ENCODE results near the gene PTPRK. TPM values are rescaled to one million over a fixed set of nuclear protein-coding genes. Genes with fewer than 3 reads are reported as not detected.

Gene PTPRK
- total and polyA plus RNA-seq, 4 donors: 12.1 to 61.2 (median 29.1) TPM

- WGBS: 91% methylated on average over 1 of the region's 1 CpG
- Histone ChIP-seq H3K9ac (ENCODE audit: low read depth in 1 of 2, low read length in 2 of 2) (no peak overlapping the region), H3K4me1 (ENCODE audit: control insufficient read depth in 4 of 4, insufficient read depth in 4 of 4, low read length in 3 of 4) (peaks cover 0 to 9% (median under 1%) of the 10 kb centered on the region in 4 donors), H3K4me3 (ENCODE audit: low read depth in 1 of 3, low read length in 3 of 3) (no peak overlapping the region), H3K27ac (ENCODE audit: low read depth in 1 of 2, low read length in 2 of 2) (no peak overlapping the region), H3K36me3 (ENCODE audit: control insufficient read depth in 4 of 4, insufficient read depth in 3 of 4, low read depth in 1 of 4, low read length in 3 of 4) (no peaks in the 10 kb centered on the region), H3K27me3 (ENCODE audit: control insufficient read depth in 4 of 4, insufficient read depth in 4 of 4, low read length in 3 of 4) (no peaks in the 10 kb centered on the region), H3K9me3 (ENCODE audit: control insufficient read depth in 4 of 4, low read length in 3 of 4) (no peaks in the 10 kb centered on the region)
- DNase-seq (ENCODE audit: low spot score): no peak
- no peak for TF ChIP-seq TAF1 (conservative IDR thresholded peaks at IDR 0.05)
- no peak for TF ChIP-seq HNF4A (conservative IDR thresholded peaks at IDR 0.05)
- TF ChIP-seq SP1 (IDR thresholded peaks at IDR 0.05): no peak
- TF ChIP-seq ATF3 (IDR thresholded peaks at IDR 0.05): no peak
- TF ChIP-seq CTCF (IDR thresholded peaks at IDR 0.05; ENCODE audit: low read depth, low read length, missing input control): no peak
- no peak for TF ChIP-seq MAX (IDR thresholded peaks at IDR 0.05)
- TF ChIP-seq EGR1 (IDR thresholded peaks at IDR 0.05; ENCODE audit: low read depth in 2 of 2): no peak
Observed at GRCh38 chr6:128099571-128100197, 420.7 kb downstream of the PTPRK start.

GRCh38 chr6:128098000-128098581, 422.3 kb downstream of the PTPRK start:
- Histone ChIP-seq H3K27ac (ENCODE audit: low read depth in 1 of 2, low read length in 2 of 2) (no peak overlapping the region), H3K9me3 (ENCODE audit: control insufficient read depth in 4 of 4, low read length in 3 of 4) (no peaks in the 10 kb centered on the region), H3K36me3 (ENCODE audit: control insufficient read depth in 4 of 4, insufficient read depth in 3 of 4, low read depth in 1 of 4, low read length in 3 of 4) (no peaks in the 10 kb centered on the region), H3K4me3 (ENCODE audit: low read depth in 1 of 3, low read length in 3 of 3) (no peak overlapping the region), H3K4me1 (ENCODE audit: control insufficient read depth in 4 of 4, insufficient read depth in 4 of 4, low read length in 3 of 4) (peaks cover 0 to 7% (median 0%) of the 10 kb centered on the region in 4 donors), H3K27me3 (ENCODE audit: control insufficient read depth in 4 of 4, insufficient read depth in 4 of 4, low read length in 3 of 4) (no peaks in the 10 kb centered on the region), H3K9ac (ENCODE audit: low read depth in 1 of 2, low read length in 2 of 2) (no peak overlapping the region)
- DNase-seq (ENCODE audit: low spot score): no peak
- TF ChIP-seq ZBTB33 (IDR thresholded peaks at IDR 0.05): no peak
- no peak for TF ChIP-seq HNF4G (IDR thresholded peaks at IDR 0.05)
- WGBS: 69% methylated on average over 2 of the region's 2 CpGs

GRCh38 chr6:128097009-128097408, 423.4 kb downstream of the PTPRK start:
- no peaks in the 10 kb centered on the region for H3K36me3 ChIP-seq (ENCODE audit: control insufficient read depth in 4 of 4, insufficient read depth in 3 of 4, low read depth in 1 of 4, low read length in 3 of 4)
- no peak overlapping the region for H3K27ac ChIP-seq (ENCODE audit: low read depth in 1 of 2, low read length in 2 of 2)
- H3K9me3 ChIP-seq (ENCODE audit: control insufficient read depth in 4 of 4, low read length in 3 of 4): no peaks in the 10 kb centered on the region
- peaks cover 0 to 7% (median 0%) of the 10 kb centered on the region in 4 donors for H3K4me1 ChIP-seq (ENCODE audit: control insufficient read depth in 4 of 4, insufficient read depth in 4 of 4, low read length in 3 of 4)
- no peak overlapping the region for H3K4me3 ChIP-seq (ENCODE audit: low read depth in 1 of 3, low read length in 3 of 3)
- WGBS: 55% methylated on average over 3 of the region's 3 CpGs
- TF ChIP-seq RXRA (IDR thresholded peaks at IDR 0.05) (no peak), JUND (IDR thresholded peaks at IDR 0.05) (no peak), YY1 (IDR thresholded peaks at IDR 0.05) (no peak), ZBTB33 (IDR thresholded peaks at IDR 0.05) (no peak), SP1 (IDR thresholded peaks at IDR 0.05) (no peak), CTCF (IDR thresholded peaks at IDR 0.05; ENCODE audit: low read depth, low read length, missing input control) (no peak), TAF1 (conservative IDR thresholded peaks at IDR 0.05) (no peak)
- H3K9ac ChIP-seq (ENCODE audit: low read depth in 1 of 2, low read length in 2 of 2): no peak overlapping the region
- H3K27me3 ChIP-seq (ENCODE audit: control insufficient read depth in 4 of 4, insufficient read depth in 4 of 4, low read length in 3 of 4): no peaks in the 10 kb centered on the region
- DNase-seq (ENCODE audit: low spot score): no peak

Measured in liver (tissue), 9 donors.